ENCODE measurements around the gene TNRC6C.
"Not testable (repeated sequence)": the region's sequence is repeated elsewhere in the genome, so short reads cannot be mapped to it uniquely, and the experiment has no call there.

Gene TNRC6C

GRCh38 chr17:78042542-78042941 is 84.0 kb downstream of the TNRC6C start:
- DNase-seq, result no peak

GRCh38 chr17:78043031-78043430 is 84.5 kb downstream of the TNRC6C start:
- DNase-seq, result no peak

GRCh38 chr17:78044280-78044835 is 85.9 kb downstream of the TNRC6C start:
- DNase-seq, result peak in 4 of 56 donors; percentile 8 to 75 (median 14)

GRCh38 chr17:78045316-78045715 is 86.8 kb downstream of the TNRC6C start:
- DNase-seq, result no peak

GRCh38 chr17:78046923-78047322 is 88.4 kb downstream of the TNRC6C start:
- no peak for DNase-seq

GRCh38 chr17:78048346-78049292 is 90.1 kb downstream of the TNRC6C start:
- no peak for DNase-seq

- no peak for DNase-seq
Observed at GRCh38 chr17:78049609-78050008, 91.1 kb downstream of the TNRC6C start.

GRCh38 chr17:78051186-78051972 is 92.9 kb downstream of the TNRC6C start:
- DNase-seq, result no peak

- DNase-seq, result no peak
Observed at GRCh38 chr17:78053777-78054468, 95.4 kb downstream of the TNRC6C start.

- no peak for DNase-seq
Observed at GRCh38 chr17:78057113-78057740, 98.7 kb downstream of the TNRC6C start.

- DNase-seq, result peak in 2 of 56 donors; percentile 22 to 26
Observed at GRCh38 chr17:78058001-78058400, 99.5 kb downstream of the TNRC6C start.

GRCh38 chr17:78058581-78058980 is 100.1 kb downstream of the TNRC6C start:
- DNase-seq, result no peak

GRCh38 chr17:78062596-78062995 is 104.1 kb downstream of the TNRC6C start:
- no peak for DNase-seq

- DNase-seq, result no peak
Observed at GRCh38 chr17:78063489-78063888, 105.0 kb downstream of the TNRC6C start.

GRCh38 chr17:78064708-78065107 is 106.2 kb downstream of the TNRC6C start:
- no peak for DNase-seq

- not testable (repeated sequence) for DNase-seq
Observed at GRCh38 chr17:78066976-78067375, 108.5 kb downstream of the TNRC6C start.

- no peak for DNase-seq
Observed at GRCh38 chr17:78069695-78070094, 111.2 kb downstream of the TNRC6C start.

GRCh38 chr17:78072961-78073360 is 114.5 kb downstream of the TNRC6C start:
- DNase-seq, result no peak

- no peak for DNase-seq
Observed at GRCh38 chr17:78075011-78075410, 116.5 kb downstream of the TNRC6C start.

- peak in 43 of 56 donors; percentile 5 to 79 (median 51) for DNase-seq
Observed at GRCh38 chr17:78075545-78075944, 117.0 kb downstream of the TNRC6C start.

GRCh38 chr17:78079253-78079652 is 120.8 kb downstream of the TNRC6C start:
- DNase-seq, result no peak
